Loucy (cell line): Measurements from ENCODE around the gene EBP.

Experiments
- CTCF ChIP-seq: fragments of 200-600 bp; sonication (generic); conservative IDR thresholded peaks from 2 replicates; pipeline ENCODE4 v1.5.1; 2014; ENCODE audit warnings: mild to moderate bottlenecking, antibody characterized with exemption, low read length
- EZH2phosphoT487 ChIP-seq: fragments of 200-600 bp; IDR thresholded peaks from 2 replicates; pipeline ENCODE4 v1.6.1; 2018; ENCODE audit warnings: antibody characterized with exemption, mild to moderate bottlenecking, moderate library complexity, borderline replicate concordance

GRCh38 chrX:48559636-48560035 lies 38.0 kb downstream of the EBP start:
- TF ChIP-seq CTCF (no peak), EZH2phosphoT487 (no peak)
